ENCODE data around the gene TEDC1. TPM values are rescaled to one million over a fixed set of nuclear protein-coding genes. Genes with fewer than 3 reads are reported as not detected.

The TEDC1 gene
- total RNA-seq, 1 experiment from 2014 or later = 26.2 TPM

GRCh38 chr14:105446971-105447370, 44.1 kb upstream of the TEDC1 start:
- no peak overlapping the region for H3K18ac ChIP-seq (ENCODE audit: insufficient read length, low read depth, low read length)
- no peaks in the 10 kb centered on the region for H3K79me2 ChIP-seq (ENCODE audit: insufficient read depth, low read length)
- Mint-ChIP-seq H3K36me3 (ENCODE audit: insufficient read depth in 1 of 3, low read depth in 3 of 3) (peaks cover 18 to 45% (median 36%) of the 10 kb centered on the region in 3 experiments; a peak in 6 of 7 replicates), H3K4me1 (no peaks in the 10 kb centered on the region), H3K9me3 (no peaks in the 10 kb centered on the region), H3K4me3 (no peak overlapping the region), H3K27ac (peak overlapping the region in 2 of 3 experiments; percentile 75 to 77; a peak in 3 of 7 replicates), H3K27me3 (ENCODE audit: low read depth) (no peaks in the 10 kb centered on the region)
- no peaks in the 10 kb centered on the region for H4K20me1 ChIP-seq (ENCODE audit: control insufficient read depth, insufficient read depth, insufficient read length)
- no peaks in the 10 kb centered on the region for H3K79me1 ChIP-seq (ENCODE audit: insufficient read depth, low read depth, low read length, poor library complexity, severe bottlenecking)
- H3K4me1 ChIP-seq (ENCODE audit: insufficient read depth, low read length) = no peaks in the 10 kb centered on the region
- H3K27me3 ChIP-seq (ENCODE audit: insufficient read depth, low read length) = no peaks in the 10 kb centered on the region
- no peak overlapping the region for H3K27ac ChIP-seq (ENCODE audit: insufficient read length, low read depth, low read length)
- H3T11ph ChIP-seq (ENCODE audit: low read length) = no peak overlapping the region
- no peak overlapping the region for H2AFZ ChIP-seq (ENCODE audit: low read length)
- no peak overlapping the region for H2BK120ac ChIP-seq (ENCODE audit: low read depth, low read length, poor library complexity, severe bottlenecking)
- no peak overlapping the region for H3K56ac ChIP-seq (ENCODE audit: insufficient read length, low read depth, low read length)
- H2BK20ac ChIP-seq (ENCODE audit: low read depth, low read length, poor library complexity, severe bottlenecking) = no peak overlapping the region
- H4K91ac ChIP-seq (ENCODE audit: insufficient read length, low read depth, low read length) = no peak overlapping the region
- no peak overlapping the region for H3K4me2 ChIP-seq (ENCODE audit: insufficient read depth, insufficient read length, low read length)
- H3K9me3 ChIP-seq (ENCODE audit: control insufficient read depth, low read depth, low read length) = no peaks in the 10 kb centered on the region
- no peak overlapping the region for H2BK12ac ChIP-seq (ENCODE audit: insufficient read length, low read depth, low read length)
- no peaks in the 10 kb centered on the region for H3K23me2 ChIP-seq (ENCODE audit: insufficient read length, low read depth, low read length, poor library complexity, severe bottlenecking)
- no CpG with 5 or more reads among the region's 14 CpGs for WGBS (ENCODE audit: extremely low coverage, insufficient read length, low lambda C conversion rate)
- H3K4ac ChIP-seq (ENCODE audit: low read depth, low read length) = no peak overlapping the region
- H4K5ac ChIP-seq (ENCODE audit: insufficient read length, low read depth, low read length) = no peak overlapping the region
- DNase-seq = no peak
- H4K8ac ChIP-seq (replicated peaks; ENCODE audit: insufficient read length, low read depth, low read length) = no peak overlapping the region
- no peak overlapping the region for H2AK5ac ChIP-seq (ENCODE audit: insufficient read length, low read length)
- no peak overlapping the region for H2BK15ac ChIP-seq (ENCODE audit: low read depth, low read length)
- TF ChIP-seq, protein P1, sequence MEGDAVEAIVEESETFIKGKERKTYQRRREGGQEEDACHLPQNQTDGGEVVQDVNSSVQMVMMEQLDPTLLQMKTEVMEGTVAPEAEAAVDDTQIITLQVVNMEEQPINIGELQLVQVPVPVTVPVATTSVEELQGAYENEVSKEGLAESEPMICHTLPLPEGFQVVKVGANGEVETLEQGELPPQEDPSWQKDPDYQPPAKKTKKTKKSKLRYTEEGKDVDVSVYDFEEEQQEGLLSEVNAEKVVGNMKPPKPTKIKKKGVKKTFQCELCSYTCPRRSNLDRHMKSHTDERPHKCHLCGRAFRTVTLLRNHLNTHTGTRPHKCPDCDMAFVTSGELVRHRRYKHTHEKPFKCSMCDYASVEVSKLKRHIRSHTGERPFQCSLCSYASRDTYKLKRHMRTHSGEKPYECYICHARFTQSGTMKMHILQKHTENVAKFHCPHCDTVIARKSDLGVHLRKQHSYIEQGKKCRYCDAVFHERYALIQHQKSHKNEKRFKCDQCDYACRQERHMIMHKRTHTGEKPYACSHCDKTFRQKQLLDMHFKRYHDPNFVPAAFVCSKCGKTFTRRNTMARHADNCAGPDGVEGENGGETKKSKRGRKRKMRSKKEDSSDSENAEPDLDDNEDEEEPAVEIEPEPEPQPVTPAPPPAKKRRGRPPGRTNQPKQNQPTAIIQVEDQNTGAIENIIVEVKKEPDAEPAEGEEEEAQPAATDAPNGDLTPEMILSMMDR (conservative IDR thresholded peaks at IDR 0.05) = no peak
- H3K9ac ChIP-seq (ENCODE audit: extremely low read depth, insufficient read length, low read length) = no peak overlapping the region
- H3K23ac ChIP-seq (ENCODE audit: insufficient read length, low read depth, low read length) = no peak overlapping the region
- no peak overlapping the region for H2BK5ac ChIP-seq (ENCODE audit: insufficient read length, low read length)
- no peak overlapping the region for H3K14ac ChIP-seq (ENCODE audit: insufficient read depth, low read length)

Measured in H9 (cell line).